Measurements from ENCODE around the gene DOCK3. TPM values are rescaled to one million over a fixed set of nuclear protein-coding genes. Genes with fewer than 3 reads are reported as not detected.
A peak's percentile ranks its signal among the peaks of the same experiment; 100 is the strongest.

Gene DOCK3
- total RNA-seq, 3 donors from 2014 or later (not counting 1 experiment from before 2014, with no cell fraction given) = 1.4 to 2.4 (median 1.7) TPM

GRCh38 chr3:51371943-51372557 is 697.3 kb downstream of the DOCK3 start:
- Mint-ChIP-seq H3K4me3 (no peak overlapping the region), H3K9me3 (no peaks in the 10 kb centered on the region), H3K4me1 (no peaks in the 10 kb centered on the region), H3K27me3 (ENCODE audit: low read depth in 2 of 2) (peaks cover 0 to 6% of the 10 kb centered on the region in 2 donors), H3K36me3 (no peaks in the 10 kb centered on the region), H3K27ac (no peak overlapping the region)
- no peak overlapping the region for H3K4me3 ChIP-seq (ENCODE audit: low read length)
- H3K27ac ChIP-seq (ENCODE audit: low read length) = no peak overlapping the region
- TF ChIP-seq CTCF (IDR thresholded peaks at IDR 0.05) = peak; percentile 67
- H3K36me3 ChIP-seq (ENCODE audit: control insufficient read depth, insufficient read depth, low read length) = no peaks in the 10 kb centered on the region
- 7% methylated on average over 2 of the region's 4 CpGs for WGBS (ENCODE audit: insufficient coverage)
- no peaks in the 10 kb centered on the region for H3K27me3 ChIP-seq (ENCODE audit: control insufficient read depth, insufficient read depth, low read length)
- peak in 2 of 3 donors; percentile 66 for ATAC-seq
- H3K4me1 ChIP-seq (ENCODE audit: control insufficient read depth, insufficient read depth, low read length) = no peaks in the 10 kb centered on the region
- intact Hi-C loops (cut with micrococcal nuclease) = loop anchor here (1.0 to 2.0 kb wide), 3 partner anchors 401 to 799 kb away; no protein-coding TSS in a partner anchor
- no peaks in the 10 kb centered on the region for H3K9me3 ChIP-seq (ENCODE audit: control insufficient read depth, insufficient read depth, low read length)
- DNase-seq = peak in 1 of 2 donors; percentile 78

GRCh38 chr3:51373658-51374421 is 699.1 kb downstream of the DOCK3 start:
- intact Hi-C loops (cut with micrococcal nuclease) = loop anchor here (2.0 kb wide), 1 partner anchor 801 kb away; no protein-coding TSS in a partner anchor
- 80% methylated on average over 5 of the region's 5 CpGs for whole genome bisulfite sequencing (ENCODE audit: insufficient coverage)
- no peak overlapping the region for H3K4me3 Mint-ChIP-seq
- H3K9me3 Mint-ChIP-seq = no peaks in the 10 kb centered on the region
- Histone ChIP-seq H3K9me3 (ENCODE audit: control insufficient read depth, insufficient read depth, low read length) (no peaks in the 10 kb centered on the region), H3K4me1 (ENCODE audit: control insufficient read depth, insufficient read depth, low read length) (no peaks in the 10 kb centered on the region), H3K36me3 (ENCODE audit: control insufficient read depth, insufficient read depth, low read length) (no peaks in the 10 kb centered on the region), H3K27ac (ENCODE audit: low read length) (no peak overlapping the region), H3K4me3 (ENCODE audit: low read length) (no peak overlapping the region), H3K27me3 (ENCODE audit: control insufficient read depth, insufficient read depth, low read length) (no peaks in the 10 kb centered on the region)
- TF ChIP-seq CTCF (IDR thresholded peaks at IDR 0.05) = no peak
- DNase-seq (no peak), ATAC-seq (no peak)
- H3K27ac Mint-ChIP-seq = no peak overlapping the region
- no peaks in the 10 kb centered on the region for H3K36me3 Mint-ChIP-seq
- H3K4me1 Mint-ChIP-seq = no peaks in the 10 kb centered on the region
- peaks cover 0 to 5% of the 10 kb centered on the region in 2 donors for H3K27me3 Mint-ChIP-seq (ENCODE audit: low read depth in 2 of 2)

GRCh38 chr3:51374456-51374855 is 699.7 kb downstream of the DOCK3 start:
- H3K36me3 ChIP-seq (ENCODE audit: control insufficient read depth, insufficient read depth, low read length) = no peaks in the 10 kb centered on the region
- H3K4me3 Mint-ChIP-seq = no peak overlapping the region
- no peak overlapping the region for H3K4me3 ChIP-seq (ENCODE audit: low read length)
- ATAC-seq (no peak), DNase-seq (no peak)
- H3K27ac ChIP-seq (ENCODE audit: low read length) = no peak overlapping the region
- 96% methylated on average over 11 of the region's 11 CpGs for WGBS (ENCODE audit: insufficient coverage)
- no peaks in the 10 kb centered on the region for H3K36me3 Mint-ChIP-seq
- no peaks in the 10 kb centered on the region for H3K9me3 Mint-ChIP-seq
- no peak overlapping the region for H3K27ac Mint-ChIP-seq
- H3K4me1 Mint-ChIP-seq = no peaks in the 10 kb centered on the region
- peaks cover 0 to 2% of the 10 kb centered on the region in 2 donors for H3K27me3 Mint-ChIP-seq (ENCODE audit: low read depth in 2 of 2)
- H3K27me3 ChIP-seq (ENCODE audit: control insufficient read depth, insufficient read depth, low read length) = no peaks in the 10 kb centered on the region
- no peak for TF ChIP-seq CTCF (IDR thresholded peaks at IDR 0.05)
- intact Hi-C loops (cut with micrococcal nuclease) = no loop called here
- no peaks in the 10 kb centered on the region for H3K9me3 ChIP-seq (ENCODE audit: control insufficient read depth, insufficient read depth, low read length)
- H3K4me1 ChIP-seq (ENCODE audit: control insufficient read depth, insufficient read depth, low read length) = peaks cover 6% of the 10 kb centered on the region
